ENCODE data around the gene PARD6B.

- TF ChIP-seq CTCF (IDR thresholded peaks at IDR 0.05) (no peak), POLR2AphosphoS5 (IDR thresholded peaks at IDR 0.05) (no peak), POLR2A (IDR thresholded peaks at IDR 0.05) (no peak)
Measured at GRCh38 chr20:50682065-50682464, 49.3 kb upstream of the PARD6B start.

All from breast epithelium (tissue), 3 donors.